Caki2 (cell line): ENCODE results near the gene NUDT21. TPM values are rescaled to one million over a fixed set of nuclear protein-coding genes. Genes with fewer than 3 reads are reported as not detected.

Experiments
- DNase-seq: peaks from one replicate; pipeline ENCODE4 v3.0.0-alpha.2; 2015; ENCODE audit warnings: low read depth
- in situ Hi-C: cut with HindIII; loops from 2 replicates; pipeline ENCODE4 v1.10.0; 2016; ENCODE audit warnings: low sequenced_read_pairs, low pct_unique_long_range_greater_than_20kb, mixed read lengths
- total RNA-seq: library from RNA; depleted of rRNA; stranded (reverse); fragments of >200 nt; shearing (Covaris generic); gene quantifications from 2 replicates; pipeline ENCODE4 v1.2.3, GENCODE V29; 2014; ENCODE audit warnings: low replicate concordance

The NUDT21 gene
- total RNA-seq, 1 experiment from 2014 or later = 95.5 TPM

- in situ Hi-C loops = no loop called here
Measured at GRCh38 chr16:56468800-56469199, 17.7 kb upstream of the NUDT21 start.

GRCh38 chr16:56466344-56466743 lies 15.2 kb upstream of the NUDT21 start:
- no peak for DNase-seq
- in situ Hi-C loops = no loop called here

More at GRCh38 chr16:56468800-56469199, 17.7 kb upstream of the NUDT21 start:
- DNase-seq = no peak

- DNase-seq = no peak
- in situ Hi-C loops = no loop called here
Measured at GRCh38 chr16:56463153-56463552, 12.0 kb upstream of the NUDT21 start.

GRCh38 chr16:56462064-56462796 lies 11.1 kb upstream of the NUDT21 start:
- no peak for DNase-seq
- in situ Hi-C loops = no loop called here

- in situ Hi-C loops = no loop called here
- DNase-seq = no peak
Measured at GRCh38 chr16:56460101-56460500, 9.0 kb upstream of the NUDT21 start.

- no peak for DNase-seq
- in situ Hi-C loops = no loop called here
Measured at GRCh38 chr16:56457927-56458470, 6.9 kb upstream of the NUDT21 start.

- in situ Hi-C loops = no loop called here
- DNase-seq = peak; percentile 36
Measured at GRCh38 chr16:56451753-56452689, 889 bp upstream of the NUDT21 start.

- in situ Hi-C loops = no loop called here
- DNase-seq = peak; percentile 13
Measured at GRCh38 chr16:56450275-56450985, 702 bp downstream of the NUDT21 start.

- in situ Hi-C loops = no loop called here
- no peak for DNase-seq
Measured at GRCh38 chr16:56448005-56448404, 3.1 kb downstream of the NUDT21 start.

- no peak for DNase-seq
- in situ Hi-C loops = no loop called here
Measured at GRCh38 chr16:56447286-56447685, 3.8 kb downstream of the NUDT21 start.

GRCh38 chr16:56438038-56438437 lies 13.1 kb downstream of the NUDT21 start:
- in situ Hi-C loops = no loop called here
- DNase-seq = no peak

- DNase-seq = no peak
- in situ Hi-C loops = no loop called here
Measured at GRCh38 chr16:56436258-56436657, 14.9 kb downstream of the NUDT21 start.

GRCh38 chr16:56428091-56428490 lies 23.0 kb downstream of the NUDT21 start:
- DNase-seq = no peak
- in situ Hi-C loops = no loop called here

GRCh38 chr16:56426585-56426984 lies 24.5 kb downstream of the NUDT21 start:
- peak; percentile 13 for DNase-seq
- in situ Hi-C loops = no loop called here

GRCh38 chr16:56425439-56425832 lies 25.7 kb downstream of the NUDT21 start, which contains the start of gene AMFR:
TSS of gene AMFR (minus strand) at chr16:56425545. CDS start at chr16:56425327, 218 bp downstream.
- DNase-seq = peak; percentile 77
- in situ Hi-C loops = no loop called here

- in situ Hi-C loops = no loop called here
- DNase-seq = peak; percentile 34
Measured at GRCh38 chr16:56424791-56425438, 26.2 kb downstream of the NUDT21 start.

GRCh38 chr16:56424404-56424764 lies 26.7 kb downstream of the NUDT21 start:
- in situ Hi-C loops = no loop called here
- no peak for DNase-seq
